Lower lobe of right lung (tissue), 2 donors: ENCODE results near the gene KCNB1. TPM values are rescaled to one million over a fixed set of nuclear protein-coding genes. Genes with fewer than 3 reads are reported as not detected.

ENCODE experiments used
- ATAC-seq, 2 donors: fragments of 200-7000 bp; cut with Tn5 transposase; one replicate each; pipeline ENCODE4 v1.9.1; 2020 to 2022; ENCODE audit warnings: mild to moderate bottlenecking in 2 of 2, moderate library complexity in 2 of 2
- DNase-seq: peaks from one replicate; pipeline ENCODE4 v3.0.0-alpha.2; 2020
- H3K27ac ChIP-seq: fragments of 200-600 bp; one replicate; pipeline ENCODE4 v1.8.0; 2022
- H3K27me3 ChIP-seq: fragments of 200-600 bp; one replicate; pipeline ENCODE4 v1.8.0; 2022; ENCODE audit warnings: low read depth
- H3K36me3 ChIP-seq: fragments of 200-600 bp; one replicate; pipeline ENCODE4 v1.8.0; 2022; ENCODE audit warnings: mild to moderate bottlenecking
- H3K4me1 ChIP-seq: fragments of 200-600 bp; one replicate; pipeline ENCODE4 v1.8.0; 2022
- H3K4me3 ChIP-seq: fragments of 200-600 bp; one replicate; pipeline ENCODE4 v1.8.0; 2022; ENCODE audit warnings: mild to moderate bottlenecking
- H3K9me3 ChIP-seq: fragments of 200-600 bp; one replicate; pipeline ENCODE4 v1.8.0; 2022
- CTCF ChIP-seq: fragments of 200-600 bp; IDR thresholded peaks from one replicate; pipeline ENCODE4 v1.8.0; 2022; ENCODE audit warnings: antibody characterized with exemption, mild to moderate bottlenecking
- intact Hi-C: fragments of 100-400 bp; cut with DNase I; formaldehyde crosslinking; loops from one replicate; pipeline ENCODE4 v1.11.0; 2022
- total RNA-seq: library from RNA; stranded (reverse); fragmentation: NEBNext Ultra II Directional; extraction: Animal tissue kit (Norgen Biotek cat#: 25700); gene quantifications from one replicate; pipeline ENCODE4 v1.2.1, GENCODE V29; 2021
- donor health status: DM: no; HTN: yes; CAD: no; lungs with severe emphysema.

Gene KCNB1
- total RNA-seq, 1 donor from 2014 or later = 0.53 TPM

DNA sequence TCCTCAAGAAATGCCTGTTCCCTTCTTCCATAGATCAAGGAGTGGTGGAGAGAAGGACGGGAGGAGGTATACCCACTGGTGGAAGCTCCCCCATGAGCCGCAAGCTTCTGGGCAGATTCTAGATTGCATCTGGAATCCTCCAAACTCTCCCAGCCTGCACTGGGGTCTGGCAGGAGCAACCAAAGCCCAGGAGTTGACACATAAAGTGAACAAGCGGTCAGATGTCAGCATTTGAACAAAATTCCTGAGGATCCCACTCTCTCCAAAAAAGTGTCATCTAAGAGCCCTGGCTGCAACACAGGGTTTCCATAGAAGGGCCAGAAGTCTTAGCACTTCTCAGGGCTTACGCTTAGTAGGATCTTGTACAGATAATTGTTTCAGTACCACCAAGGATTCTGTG lies 88.2 kb downstream of the KCNB1 start:
- H3K9me3 ChIP-seq = no peaks in the 10 kb centered on the region
- H3K4me3 ChIP-seq = no peak overlapping the region
- no peak for TF ChIP-seq CTCF
- intact Hi-C loops = no loop called here
- H3K36me3 ChIP-seq = no peaks in the 10 kb centered on the region
- DNase-seq (no peak), ATAC-seq (no peak)
- H3K27me3 ChIP-seq = peaks cover 4% of the 10 kb centered on the region
- no peak overlapping the region for H3K27ac ChIP-seq
- H3K4me1 ChIP-seq = no peaks in the 10 kb centered on the region

GRCh38 chr20:49393803-49394202 lies 88.7 kb downstream of the KCNB1 start:
- no peaks in the 10 kb centered on the region for H3K36me3 ChIP-seq
- H3K9me3 ChIP-seq = no peaks in the 10 kb centered on the region
- TF ChIP-seq CTCF = no peak
- intact Hi-C loops = no loop called here
- peaks cover 4% of the 10 kb centered on the region for H3K27me3 ChIP-seq
- H3K4me1 ChIP-seq = no peaks in the 10 kb centered on the region
- ATAC-seq = no peak
- no peak overlapping the region for H3K27ac ChIP-seq
- DNase-seq = no peak
- H3K4me3 ChIP-seq = no peak overlapping the region

- ATAC-seq = no peak
- intact Hi-C loops = no loop called here
- no peak for TF ChIP-seq CTCF
- DNase-seq = no peak
- Histone ChIP-seq H3K4me3 (no peak overlapping the region), H3K36me3 (no peaks in the 10 kb centered on the region), H3K27ac (no peak overlapping the region), H3K4me1 (no peaks in the 10 kb centered on the region), H3K27me3 (peaks cover 4% of the 10 kb centered on the region), H3K9me3 (no peaks in the 10 kb centered on the region)
These were observed 89.7 kb downstream of the KCNB1 start for GRCh38 chr20:49392745-49393144.

DNA sequence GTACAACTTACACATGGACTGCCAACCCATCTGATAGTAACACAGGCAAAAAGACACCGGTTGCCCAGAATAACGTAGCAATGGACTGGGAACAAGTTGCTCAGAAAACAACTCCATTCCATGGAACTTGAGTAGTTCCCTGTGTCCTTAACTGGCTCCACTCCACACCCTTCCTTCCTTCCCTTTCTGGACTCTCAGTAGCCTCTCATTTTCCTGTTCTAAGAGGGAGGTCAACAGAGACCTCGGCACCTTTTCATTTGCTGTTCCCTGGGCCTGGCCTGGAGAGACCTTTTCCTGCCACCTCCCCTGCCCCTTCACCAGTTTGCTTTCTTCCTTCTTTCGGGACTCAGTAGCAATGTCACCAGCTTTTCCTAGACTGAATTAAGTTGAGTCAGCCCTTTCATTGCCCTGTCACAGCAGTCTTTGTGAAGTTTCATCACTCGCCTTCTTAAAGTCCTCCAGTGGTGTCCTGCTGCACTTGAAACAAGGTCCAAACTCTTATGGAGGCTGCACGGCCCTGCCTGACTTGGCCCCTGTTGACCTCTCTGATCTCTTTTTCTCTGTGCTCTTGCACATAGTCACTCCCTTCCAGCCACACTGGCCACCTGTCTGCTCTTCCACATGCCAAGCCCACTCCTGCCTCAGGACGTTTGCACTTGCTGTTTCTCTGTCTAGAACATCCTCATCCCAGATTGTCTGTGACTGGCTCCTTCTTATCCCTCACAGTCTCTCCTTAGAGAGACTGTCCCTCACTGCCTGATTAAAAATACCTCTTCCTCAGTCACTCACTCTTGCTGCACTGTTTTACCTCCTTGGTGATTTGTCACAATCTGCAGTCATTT lies 90.8 kb downstream of the KCNB1 start:
- no peak for TF ChIP-seq CTCF

DNA sequence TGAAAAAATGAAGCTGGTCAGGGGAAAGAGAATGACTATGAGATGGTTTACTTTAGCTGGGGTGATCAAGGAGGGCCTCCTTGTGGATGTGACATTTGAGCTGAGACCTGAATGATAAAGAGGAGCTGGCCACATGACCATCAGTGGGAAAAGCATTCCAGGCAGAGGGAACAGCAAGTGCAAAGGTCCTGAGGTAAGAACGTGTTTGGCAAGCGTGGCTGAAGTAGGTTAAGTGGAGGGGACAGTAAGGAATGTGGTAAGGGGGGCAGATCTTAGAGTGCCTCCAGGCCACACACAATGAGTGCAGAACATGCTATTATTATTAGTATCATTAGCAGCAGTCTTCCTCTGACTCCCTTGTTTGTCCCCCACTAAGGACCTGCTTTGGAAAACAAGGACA lies 92.6 kb downstream of the KCNB1 start:
- Histone ChIP-seq H3K36me3 (no peaks in the 10 kb centered on the region), H3K9me3 (no peaks in the 10 kb centered on the region), H3K4me3 (no peak overlapping the region), H3K27me3 (peaks cover 4% of the 10 kb centered on the region), H3K27ac (no peak overlapping the region), H3K4me1 (no peaks in the 10 kb centered on the region)
- no peak for TF ChIP-seq CTCF
- intact Hi-C loops = no loop called here
- ATAC-seq (no peak), DNase-seq (no peak)

More for the DNA sequence above, 90.8 kb downstream of the KCNB1 start:
- ATAC-seq (no peak), DNase-seq (no peak)
- intact Hi-C loops = no loop called here
- H3K4me3 ChIP-seq = no peak overlapping the region
- no peaks in the 10 kb centered on the region for H3K4me1 ChIP-seq
- H3K27ac ChIP-seq = no peak overlapping the region
- no peaks in the 10 kb centered on the region for H3K36me3 ChIP-seq
- H3K9me3 ChIP-seq = no peaks in the 10 kb centered on the region
- H3K27me3 ChIP-seq = peaks cover 4% of the 10 kb centered on the region
